ENCODE results near the gene KRT74. TPM values are rescaled to one million over a fixed set of nuclear protein-coding genes. Genes with fewer than 3 reads are reported as not detected.

KRT74 gene
- total and polyA plus RNA-seq, 2 of the 8 experiments (the other 6 are each of a cell fraction or from before 2014, with no cell fraction given) = not detected

GRCh38 chr12:52585066-52585465 is 11.4 kb upstream of the KRT74 start:
- ChIA-PET POLR2A (ENCODE audit: partially characterized antibody) (no interaction called here), CTCF (ENCODE audit: partially characterized antibody) (interaction anchor here (0.6 to 23.2 kb wide), 19 partner anchors 9 to 463 kb away, joined by 3 to 502 read pairs (median 5); partner anchors contain the start of genes KRT74 and KRT85)
- no peak overlapping the region for H3K14ac ChIP-seq (ENCODE audit: insufficient read length)
- DNase-seq (ENCODE audit: low read depth in 1 of 2, low spot score in 2 of 2) = no peak
- H3K4ac ChIP-seq (replicated peaks; ENCODE audit: insufficient read length, low read depth, low read length) = no peak overlapping the region
- H2AK5ac ChIP-seq (ENCODE audit: low read depth, low read length) = no peak overlapping the region
- 93% methylated on average over 3 of the region's 3 CpGs; no CpG with 5 or more reads in 1 of the 2 experiments for WGBS, 2 experiments (ENCODE audit: extremely low coverage in 1 of 2, insufficient coverage in 1 of 2, insufficient read length in 1 of 2, insufficient replicate concordance in 2 of 2, low coverage in 1 of 2, low lambda C conversion rate in 2 of 2, missing lambda C conversion rate in 1 of 2)
- H3K27ac ChIP-seq (ENCODE audit: low read depth, low read length) = no peak overlapping the region
- H2AFZ ChIP-seq (ENCODE audit: low read length) = no peak overlapping the region
- no peak overlapping the region for H3K18ac ChIP-seq (ENCODE audit: extremely low read depth, low read length)
- H2BK120ac ChIP-seq (replicated peaks; ENCODE audit: low read depth, low read length) = no peak overlapping the region
- H3K9me3 ChIP-seq (ENCODE audit: insufficient read depth in 2 of 2, low read depth in 1 of 2, low read length in 1 of 2) = peaks cover under 1 to 2% of the 10 kb centered on the region in 2 experiments; a peak in 2 of 4 replicates
- H4K5ac ChIP-seq (ENCODE audit: insufficient read length, low read depth, low read length) = no peak overlapping the region
- H3K36me3 ChIP-seq (ENCODE audit: control insufficient read depth in 2 of 4, insufficient read depth in 4 of 4, low read length in 3 of 4) = no peaks in the 10 kb centered on the region
- H2BK5ac ChIP-seq (ENCODE audit: low read depth, low read length) = no peak overlapping the region
- no peak overlapping the region for H3K4me2 ChIP-seq (ENCODE audit: insufficient read depth in 1 of 2, low read depth in 2 of 2, low read length in 2 of 2)
- H4K8ac ChIP-seq (ENCODE audit: extremely low read depth, insufficient read depth, low read length) = no peak overlapping the region
- no peaks in the 10 kb centered on the region for H3K23me2 ChIP-seq (ENCODE audit: low read depth, low read length)
- H3K4me3 ChIP-seq (ENCODE audit: extremely low read depth in 1 of 4, insufficient read depth in 2 of 4, low read depth in 3 of 4, low read length in 4 of 4) = no peak overlapping the region
- no peaks in the 10 kb centered on the region for H3K79me2 ChIP-seq (ENCODE audit: control insufficient read depth in 1 of 2, insufficient read depth in 2 of 2, low read length in 2 of 2)
- H3K23ac ChIP-seq (ENCODE audit: insufficient read length) = no peak overlapping the region
- H3K4me1 ChIP-seq (replicated peaks in 1 of 4; ENCODE audit: control insufficient read depth in 3 of 4, insufficient read depth in 4 of 4, low read length in 3 of 4) = no peaks in the 10 kb centered on the region
- no peak overlapping the region for H2BK12ac ChIP-seq (ENCODE audit: low read depth, low read length)
- H4K20me1 ChIP-seq (replicated peaks in 1 of 2; ENCODE audit: control insufficient read depth in 1 of 2, insufficient read depth in 2 of 2, low read length in 2 of 2) = no peaks in the 10 kb centered on the region
- H3K79me1 ChIP-seq (ENCODE audit: low read depth, low read length) = no peaks in the 10 kb centered on the region
- H3K9ac ChIP-seq (replicated peaks in 1 of 4; ENCODE audit: extremely low read depth in 1 of 4, low read depth in 3 of 4, low read length in 3 of 4) = no peak overlapping the region
- no peak overlapping the region for H2BK15ac ChIP-seq (ENCODE audit: low read length)
- H4K91ac ChIP-seq (replicated peaks; ENCODE audit: insufficient read length, low read length) = no peak overlapping the region
- no peak for FAIRE-seq
- H2BK20ac ChIP-seq (ENCODE audit: low read length) = no peak overlapping the region
- H3K56ac ChIP-seq (replicated peaks; ENCODE audit: insufficient read length, low read depth, low read length) = no peak overlapping the region
- H3K27me3 ChIP-seq (replicated peaks in 1 of 4; ENCODE audit: control insufficient read depth in 3 of 4, extremely low read depth in 1 of 4, insufficient read depth in 3 of 4, low read length in 3 of 4) = no peaks in the 10 kb centered on the region; a peak in 1 of 7 replicates
- TF ChIP-seq SP1 (IDR thresholded peaks at IDR 0.05; ENCODE audit: low read depth, low read length) (no peak), EZH2 (IDR thresholded peaks at IDR 0.05; ENCODE audit: low read depth, low read length, severe bottlenecking) (no peak), ATF2 (IDR thresholded peaks at IDR 0.05; ENCODE audit: low read length) (no peak), TCF12 (IDR thresholded peaks at IDR 0.05; ENCODE audit: low read depth, low read length) (no peak), GTF2F1 (IDR thresholded peaks at IDR 0.05; ENCODE audit: borderline replicate concordance, low read depth, low read length) (no peak), RBBP5 (IDR thresholded peaks at IDR 0.05; ENCODE audit: borderline replicate concordance, low read depth, low read length) (no peak), SIX5 (IDR thresholded peaks at IDR 0.05; ENCODE audit: low read depth, low read length) (no peak), CTCF (IDR thresholded peaks at IDR 0.05; ENCODE audit: control extremely low read depth in 1 of 3, insufficient read depth in 1 of 3, low read depth in 1 of 3, low read length in 3 of 3) (no peak), BACH1 (IDR thresholded peaks at IDR 0.05; ENCODE audit: low read length) (no peak), SUZ12 (IDR thresholded peaks at IDR 0.05; ENCODE audit: low read length) (no peak)
